OCI-LY7 (cell line): ENCODE measurements around the gene CASKIN1.

Experiments
- CTCF ChIP-seq: fragments of 200-600 bp; sonication (generic); conservative IDR thresholded peaks from 2 replicates; pipeline ENCODE4 v1.5.1; 2014; ENCODE audit warnings: mild to moderate bottlenecking, antibody characterized with exemption, low read length, moderate library complexity, mixed read lengths
- EZH2phosphoT487 ChIP-seq: fragments of 200-600 bp; sonication (generic); IDR thresholded peaks from 2 replicates; pipeline ENCODE4 v1.6.1; 2018; ENCODE audit warnings: low read depth, borderline replicate concordance, mild to moderate bottlenecking, mixed run types, antibody characterized with exemption, low read length, moderate library complexity, mixed read lengths

GRCh38 chr16:2228161-2228824 lies 31.9 kb upstream of the CASKIN1 start:
- TF ChIP-seq CTCF: no peak
- no peak for TF ChIP-seq EZH2phosphoT487
